GM23338 (cell line): Measurements from ENCODE around the gene MYO18A.

ENCODE experiments used
- CTCF ChIP-seq, 2 experiments: fragments of 200-600 bp in 1 of 2; sonication (generic) in 1 of 2; conservative IDR thresholded peaks; 2 replicates each; pipeline versions ENCODE4 v1.5.1 to v1.6.1; 2016 to 2017; ENCODE audit warnings: antibody characterized with exemption in 2 of 2, low read depth in 2 of 2, mild to moderate bottlenecking in 2 of 2, moderate library complexity in 1 of 2
- EZH2 ChIP-seq: fragments of 200-600 bp; sonication (generic); IDR thresholded peaks from one replicate; pipeline ENCODE4 v1.8.0; 2017; ENCODE audit warnings: antibody characterized with exemption, mild to moderate bottlenecking, low read depth; ENCODE audit not compliant: unreplicated experiment
- POLR2AphosphoS5 ChIP-seq: IDR thresholded peaks from 2 replicates; pipeline ENCODE4 v1.6.1; 2016; ENCODE audit warnings: antibody characterized with exemption, low read depth
- REST ChIP-seq: IDR thresholded peaks from one replicate; pipeline ENCODE4 v1.6.1; 2018; ENCODE audit warnings: antibody characterized with exemption; ENCODE audit not compliant: unreplicated experiment

GRCh38 chr17:29066047-29066446 lies 114.2 kb downstream of the MYO18A start:
- TF ChIP-seq CTCF (conservative IDR thresholded peaks at IDR 0.05; ENCODE audit: low read depth in 2 of 2) (no peak), POLR2AphosphoS5 (no peak), REST (no peak), EZH2 (no peak)
